ENCODE measurements around the gene ABI3BP.

DNA sequence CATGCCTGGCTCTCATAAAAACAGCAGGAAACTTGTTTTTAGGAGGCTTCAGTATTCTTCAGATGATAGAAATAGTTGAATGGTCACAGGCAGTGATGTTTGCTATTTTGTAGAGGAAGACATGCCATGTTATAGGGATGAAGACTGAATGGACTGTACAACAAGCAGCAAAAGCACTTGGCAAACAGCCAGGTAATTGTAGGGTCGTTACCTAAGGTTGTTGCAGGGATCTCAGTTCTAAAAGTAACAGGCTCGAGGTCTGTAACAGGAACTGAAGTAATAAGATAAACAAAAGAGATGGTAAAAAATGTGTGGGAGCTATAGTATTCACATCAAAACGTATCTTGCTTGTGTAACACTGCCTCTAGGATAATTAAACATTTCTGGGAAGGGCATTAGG is 167.6 kb downstream of the ABI3BP start:
- TF ChIP-seq, protein P1, sequence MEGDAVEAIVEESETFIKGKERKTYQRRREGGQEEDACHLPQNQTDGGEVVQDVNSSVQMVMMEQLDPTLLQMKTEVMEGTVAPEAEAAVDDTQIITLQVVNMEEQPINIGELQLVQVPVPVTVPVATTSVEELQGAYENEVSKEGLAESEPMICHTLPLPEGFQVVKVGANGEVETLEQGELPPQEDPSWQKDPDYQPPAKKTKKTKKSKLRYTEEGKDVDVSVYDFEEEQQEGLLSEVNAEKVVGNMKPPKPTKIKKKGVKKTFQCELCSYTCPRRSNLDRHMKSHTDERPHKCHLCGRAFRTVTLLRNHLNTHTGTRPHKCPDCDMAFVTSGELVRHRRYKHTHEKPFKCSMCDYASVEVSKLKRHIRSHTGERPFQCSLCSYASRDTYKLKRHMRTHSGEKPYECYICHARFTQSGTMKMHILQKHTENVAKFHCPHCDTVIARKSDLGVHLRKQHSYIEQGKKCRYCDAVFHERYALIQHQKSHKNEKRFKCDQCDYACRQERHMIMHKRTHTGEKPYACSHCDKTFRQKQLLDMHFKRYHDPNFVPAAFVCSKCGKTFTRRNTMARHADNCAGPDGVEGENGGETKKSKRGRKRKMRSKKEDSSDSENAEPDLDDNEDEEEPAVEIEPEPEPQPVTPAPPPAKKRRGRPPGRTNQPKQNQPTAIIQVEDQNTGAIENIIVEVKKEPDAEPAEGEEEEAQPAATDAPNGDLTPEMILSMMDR (IDR thresholded peaks at IDR 0.05; ENCODE audit: low read length), result no peak
- no peak for TF ChIP-seq EZH2 (IDR thresholded peaks at IDR 0.05; ENCODE audit: borderline replicate concordance, low read length)

All from OCI-LY1 (cell line).